ENCODE data around the gene FNDC5. TPM values are rescaled to one million over a fixed set of nuclear protein-coding genes. Genes with fewer than 3 reads are reported as not detected.

Gene FNDC5
- total RNA-seq, 2 experiments from 2014 or later: not detected

DNA sequence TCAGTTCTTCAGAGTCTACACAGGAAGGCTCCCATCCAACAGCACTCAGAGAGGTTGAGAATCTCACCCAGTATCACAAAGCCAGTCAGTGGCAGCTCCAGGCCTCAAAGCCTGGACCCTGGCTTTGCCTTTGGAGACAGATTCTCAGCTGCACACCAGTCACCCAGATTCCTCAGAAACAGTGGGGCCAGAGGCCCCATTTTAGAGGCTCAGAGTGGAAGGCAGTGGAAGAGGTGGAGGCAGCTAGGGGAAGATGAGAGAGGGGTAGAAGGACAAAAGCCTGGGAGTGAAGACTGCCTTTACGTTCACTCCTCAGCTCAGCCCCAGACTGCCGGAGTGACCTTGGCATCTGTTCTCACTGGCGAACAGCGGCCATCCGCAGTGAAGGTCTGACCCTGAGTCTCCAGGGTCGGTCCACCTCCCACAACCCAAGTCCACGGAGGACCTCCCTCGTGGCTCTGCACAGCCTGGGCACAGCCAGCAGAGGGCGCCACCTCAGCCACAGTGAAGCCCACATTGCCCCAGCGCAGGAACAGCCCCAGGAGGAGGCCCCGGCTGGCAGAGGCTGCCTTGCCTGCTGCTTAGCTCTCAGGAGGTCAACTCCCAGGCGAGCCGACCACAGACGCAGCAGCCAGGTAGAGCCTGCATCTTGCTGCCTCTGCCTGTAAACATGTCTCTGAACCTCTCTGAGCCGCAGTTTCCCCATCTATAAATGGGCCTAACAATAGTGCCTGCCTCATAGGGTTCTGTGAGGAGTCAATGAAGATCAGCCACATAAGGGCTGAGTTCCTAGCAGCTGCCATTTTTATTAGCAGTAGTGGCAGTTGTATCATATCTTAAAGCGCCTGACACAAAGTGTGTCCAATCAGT is 5.9 kb upstream of the FNDC5 start:
- no peaks in the 10 kb centered on the region for H3K9me3 Mint-ChIP-seq
- POLR2A ChIA-PET: no interaction called here

GRCh38 chr1:32874860-32875752 is 4.4 kb upstream of the FNDC5 start:
- H3K36me3 Mint-ChIP-seq (ENCODE audit: low read depth): no peaks in the 10 kb centered on the region
- CTCF ChIA-PET: interaction anchor here (0.9 to 2.6 kb wide), 9 partner anchors 10 to 355 kb away, joined by 3 to 11 read pairs (median 3); partner anchors contain the start of gene HPCA
- H3K4me3 Mint-ChIP-seq: no peak overlapping the region
- H3K9me3 Mint-ChIP-seq: no peaks in the 10 kb centered on the region
- H3K4me1 Mint-ChIP-seq: peaks cover 7% of the 10 kb centered on the region
- DNase-seq: no peak
- H3K27me3 Mint-ChIP-seq: peaks cover 47% of the 10 kb centered on the region
- POLR2A ChIA-PET: no interaction called here
- H3K27ac Mint-ChIP-seq: no peak overlapping the region

More for the DNA sequence above, 5.9 kb upstream of the FNDC5 start:
- CTCF ChIA-PET: interaction anchor here (0.6 to 2.6 kb wide), 16 partner anchors 9 to 210 kb away, joined by 3 to 12 read pairs (median 4); partner anchors contain the start of genes AZIN2 and HPCA
- peak; percentile 72 for DNase-seq
- Mint-ChIP-seq H3K4me1 (no peaks in the 10 kb centered on the region), H3K36me3 (ENCODE audit: low read depth) (no peaks in the 10 kb centered on the region), H3K27me3 (peaks cover 42% of the 10 kb centered on the region), H3K4me3 (no peak overlapping the region), H3K27ac (no peak overlapping the region)

- Mint-ChIP-seq H3K9me3 (no peaks in the 10 kb centered on the region), H3K4me1 (peaks cover 7% of the 10 kb centered on the region), H3K27me3 (peaks cover 58% of the 10 kb centered on the region), H3K27ac (no peak overlapping the region), H3K36me3 (ENCODE audit: low read depth) (peaks cover 2% of the 10 kb centered on the region), H3K4me3 (no peak overlapping the region)
- no peak for DNase-seq
- ChIA-PET CTCF (interaction anchor here (0.6 to 3.0 kb wide), 5 partner anchors 11 to 353 kb away, joined by 3 to 14 read pairs (median 3); no protein-coding TSS in a partner anchor), POLR2A (no interaction called here)
These were observed 2.8 kb upstream of the FNDC5 start for GRCh38 chr1:32873484-32873883.

DNA sequence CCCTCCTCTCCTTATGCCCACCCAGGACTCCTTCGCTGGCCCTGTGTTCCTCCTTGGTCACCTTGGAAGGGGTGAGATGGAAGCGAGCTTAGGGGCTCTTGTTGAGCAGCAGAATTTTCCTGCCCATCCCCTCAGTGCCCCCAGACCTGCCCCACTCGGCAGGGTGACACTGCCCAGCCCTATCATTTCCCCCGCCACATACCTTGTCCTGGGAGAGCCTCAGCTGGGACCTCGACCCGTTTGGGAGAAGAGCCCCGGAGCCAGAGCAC is 1.4 kb upstream of the FNDC5 start:
- Mint-ChIP-seq H3K36me3 (ENCODE audit: low read depth) (peaks cover 2% of the 10 kb centered on the region), H3K9me3 (no peaks in the 10 kb centered on the region), H3K27ac (no peak overlapping the region), H3K4me1 (peaks cover 7% of the 10 kb centered on the region), H3K4me3 (no peak overlapping the region), H3K27me3 (peaks cover 52% of the 10 kb centered on the region)
- DNase-seq: no peak
- POLR2A ChIA-PET: no interaction called here
- CTCF ChIA-PET: interaction anchor here (1.0 to 3.0 kb wide), 6 partner anchors 11 to 214 kb away, joined by 3 to 14 read pairs (median 5); no protein-coding TSS in a partner anchor

- ChIA-PET POLR2A (no interaction called here), CTCF (interaction anchor here (1.0 to 3.0 kb wide), 6 partner anchors 10 to 215 kb away, joined by 3 to 14 read pairs (median 5); no protein-coding TSS in a partner anchor)
- Mint-ChIP-seq H3K36me3 (ENCODE audit: low read depth) (peaks cover 2% of the 10 kb centered on the region), H3K4me3 (no peak overlapping the region), H3K4me1 (peaks cover 7% of the 10 kb centered on the region), H3K27me3 (peaks cover 52% of the 10 kb centered on the region), H3K27ac (no peak overlapping the region), H3K9me3 (no peaks in the 10 kb centered on the region)
- no peak for DNase-seq
These were observed 866 bp upstream of the FNDC5 start for GRCh38 chr1:32871364-32872191.

DNA sequence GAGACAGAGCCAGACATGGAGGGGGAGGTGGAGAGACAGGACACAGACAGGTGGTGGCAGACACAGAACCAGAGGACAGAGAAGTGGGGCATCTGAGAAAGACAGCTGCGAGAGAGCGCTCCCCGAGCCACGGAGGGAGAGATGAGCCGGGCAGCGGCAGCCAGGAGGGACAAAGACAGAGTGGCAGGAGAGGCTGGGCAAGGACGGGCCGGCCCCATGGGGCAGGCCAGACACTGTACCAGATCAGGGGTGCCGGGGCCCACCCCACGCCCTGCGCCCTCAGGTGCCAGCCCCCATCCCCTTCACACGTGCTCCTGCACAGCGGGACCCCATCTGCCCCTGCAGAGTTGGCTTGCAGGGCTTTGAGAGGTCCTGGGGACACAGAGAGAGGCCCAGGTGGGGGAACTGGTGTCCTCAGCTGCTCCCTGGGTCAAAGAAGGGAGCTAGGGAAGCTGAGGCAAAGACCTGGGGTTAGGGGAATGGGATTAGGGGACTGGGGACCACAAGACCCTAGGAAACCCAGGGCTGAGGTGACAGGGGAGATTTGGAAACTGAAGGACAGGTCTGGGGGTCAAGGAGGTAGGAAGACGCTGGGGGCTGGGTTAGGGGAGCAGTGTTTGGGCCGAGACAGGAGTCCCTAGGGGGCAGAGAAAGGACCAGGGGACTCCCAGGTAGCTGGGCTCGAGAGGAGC is 643 bp downstream of the FNDC5 start:
- DNase-seq: no peak
- H3K36me3 Mint-ChIP-seq (ENCODE audit: low read depth): peaks cover 2% of the 10 kb centered on the region
- H3K27me3 Mint-ChIP-seq: peaks cover 43% of the 10 kb centered on the region
- peak overlapping the region; percentile 49 for H3K4me3 Mint-ChIP-seq
- POLR2A ChIA-PET: no interaction called here
- H3K27ac Mint-ChIP-seq: no peak overlapping the region
- CTCF ChIA-PET: no interaction called here
- peaks cover 7% of the 10 kb centered on the region for H3K4me1 Mint-ChIP-seq
- H3K9me3 Mint-ChIP-seq: no peaks in the 10 kb centered on the region

- H3K9me3 Mint-ChIP-seq: no peaks in the 10 kb centered on the region
- H3K27ac Mint-ChIP-seq: no peak overlapping the region
- DNase-seq: no peak
- H3K4me1 Mint-ChIP-seq: peaks cover 7% of the 10 kb centered on the region
- ChIA-PET CTCF (interaction anchor here (0.6 kb wide), 1 partner anchor 509 kb away, joined by 3 read pairs; no protein-coding TSS in a partner anchor), POLR2A (no interaction called here)
- H3K36me3 Mint-ChIP-seq (ENCODE audit: low read depth): peaks cover 5% of the 10 kb centered on the region
- H3K4me3 Mint-ChIP-seq: no peak overlapping the region
- peaks cover 31% of the 10 kb centered on the region for H3K27me3 Mint-ChIP-seq
These were observed 1.8 kb downstream of the FNDC5 start for GRCh38 chr1:32868806-32869455.

GRCh38 chr1:32868085-32868484 is 2.6 kb downstream of the FNDC5 start:
- Mint-ChIP-seq H3K36me3 (ENCODE audit: low read depth) (peaks cover 7% of the 10 kb centered on the region), H3K27ac (no peak overlapping the region), H3K9me3 (no peaks in the 10 kb centered on the region), H3K27me3 (peaks cover 31% of the 10 kb centered on the region), H3K4me3 (no peak overlapping the region), H3K4me1 (peaks cover 7% of the 10 kb centered on the region)
- ChIA-PET CTCF (no interaction called here), POLR2A (no interaction called here)
- no peak for DNase-seq

DNA sequence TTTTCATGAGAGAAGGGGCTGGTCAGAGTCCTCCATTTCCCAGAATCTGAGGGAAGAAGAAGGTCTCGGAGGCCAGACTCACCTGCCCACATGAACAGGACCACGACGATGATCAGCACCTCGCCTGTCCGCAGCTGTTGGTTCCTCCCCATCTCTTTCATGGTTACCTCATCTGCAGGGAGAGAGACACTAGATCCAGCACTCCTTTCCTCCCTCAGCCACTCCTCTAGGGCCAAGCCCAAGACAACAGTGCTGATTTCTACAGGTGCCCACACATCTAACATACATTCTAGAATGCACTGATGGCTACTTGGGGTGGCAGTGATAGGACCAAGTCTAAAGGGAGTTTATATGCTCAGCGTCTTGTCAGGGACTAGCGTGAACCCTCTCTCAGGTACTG is 3.0 kb downstream of the FNDC5 start:
- no peak for DNase-seq
- Mint-ChIP-seq H3K27ac (no peak overlapping the region), H3K9me3 (no peaks in the 10 kb centered on the region), H3K4me3 (no peak overlapping the region), H3K36me3 (ENCODE audit: low read depth) (peaks cover 11% of the 10 kb centered on the region), H3K27me3 (peaks cover 29% of the 10 kb centered on the region), H3K4me1 (peaks cover 7% of the 10 kb centered on the region)
- ChIA-PET CTCF (no interaction called here), POLR2A (no interaction called here)

DNA sequence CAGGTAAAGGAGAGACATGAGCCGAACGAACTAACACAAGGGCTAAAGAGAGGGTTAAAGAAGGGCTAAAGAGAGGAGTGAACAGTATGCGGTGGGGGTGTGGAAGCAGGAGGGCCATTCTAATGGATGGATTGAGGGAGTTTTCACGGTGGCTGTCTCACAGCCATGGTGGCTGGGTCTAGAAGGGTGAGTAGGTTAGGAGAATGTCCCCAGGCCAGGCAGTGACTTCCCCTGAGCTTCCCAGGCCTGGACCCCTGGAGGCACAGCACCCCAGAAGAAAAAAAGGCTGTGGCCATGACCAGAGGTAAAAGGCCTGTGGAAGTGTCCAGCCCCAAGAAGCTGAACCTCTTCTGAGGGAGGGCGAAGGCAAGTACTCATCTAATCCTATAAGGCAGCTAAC is 3.6 kb downstream of the FNDC5 start:
- no peak for DNase-seq
- peaks cover 14% of the 10 kb centered on the region for H3K36me3 Mint-ChIP-seq (ENCODE audit: low read depth)
- ChIA-PET POLR2A (interaction anchor here (0.6 kb wide), 1 partner anchor 20 kb away, joined by 3 read pairs; no protein-coding TSS in a partner anchor), CTCF (interaction anchor here (0.9 kb wide), 1 partner anchor 25 kb away, joined by 3 read pairs; no protein-coding TSS in a partner anchor)
- no peaks in the 10 kb centered on the region for H3K9me3 Mint-ChIP-seq
- H3K4me1 Mint-ChIP-seq: peaks cover 7% of the 10 kb centered on the region
- no peak overlapping the region for H3K27ac Mint-ChIP-seq
- H3K27me3 Mint-ChIP-seq: peaks cover 25% of the 10 kb centered on the region
- no peak overlapping the region for H3K4me3 Mint-ChIP-seq

- no peak overlapping the region for H3K4me3 Mint-ChIP-seq
- peaks cover 13% of the 10 kb centered on the region for H3K27me3 Mint-ChIP-seq
- POLR2A ChIA-PET: no interaction called here
- no peaks in the 10 kb centered on the region for H3K9me3 Mint-ChIP-seq
- CTCF ChIA-PET: interaction anchor here (0.5 to 1.2 kb wide), 2 partner anchors 10 to 619 kb away, joined by 3 to 4 read pairs; no protein-coding TSS in a partner anchor
- H3K27ac Mint-ChIP-seq: no peak overlapping the region
- H3K4me1 Mint-ChIP-seq: peaks cover 2% of the 10 kb centered on the region
- DNase-seq: no peak
- peaks cover 18% of the 10 kb centered on the region for H3K36me3 Mint-ChIP-seq (ENCODE audit: low read depth)
These were observed 4.9 kb downstream of the FNDC5 start for GRCh38 chr1:32865639-32866405.

Data from activated CD4-positive, alpha-beta T cell treated with anti-CD3 and anti-CD28 coated beads, Interleukin-2, amount 10 ng/mL, durations not matched to agents 7 days and 5 days (primary cell).